Activated CD4-positive, alpha-beta T cell treated with anti-CD3 and anti-CD28 coated beads, Interleukin-2, amount 50 U/mL, for 48 hours (primary cell): ENCODE results near the gene PLEKHH1.

Experiments used
- DNase-seq, 2 experiments: peaks; one replicate each; pipeline ENCODE4 v3.0.0-alpha.2; 2020

PLEKHH1 gene

GRCh38 chr14:67569651-67570290 lies 36.7 kb downstream of the PLEKHH1 start:
- no peak for DNase-seq

DNA sequence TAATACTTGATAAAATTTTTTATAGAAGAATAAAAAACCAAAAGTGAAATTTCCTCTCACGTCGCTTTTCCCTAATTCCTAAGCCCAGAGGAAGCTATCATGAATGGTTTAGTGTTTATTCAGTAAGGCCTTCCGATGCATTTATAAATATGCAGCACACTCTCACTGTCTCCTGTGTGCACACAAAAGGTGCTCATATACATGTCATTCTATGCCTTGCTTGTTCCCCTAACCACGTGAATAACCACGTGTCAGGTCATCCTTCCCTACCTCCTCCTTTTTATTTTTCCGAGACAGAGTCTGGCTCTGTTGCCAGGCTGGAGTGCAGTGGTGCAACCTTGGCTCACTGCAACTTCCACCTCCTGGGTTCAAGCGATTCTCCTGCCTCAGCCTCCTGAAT lies 37.4 kb downstream of the PLEKHH1 start:
- DNase-seq = no peak

DNA sequence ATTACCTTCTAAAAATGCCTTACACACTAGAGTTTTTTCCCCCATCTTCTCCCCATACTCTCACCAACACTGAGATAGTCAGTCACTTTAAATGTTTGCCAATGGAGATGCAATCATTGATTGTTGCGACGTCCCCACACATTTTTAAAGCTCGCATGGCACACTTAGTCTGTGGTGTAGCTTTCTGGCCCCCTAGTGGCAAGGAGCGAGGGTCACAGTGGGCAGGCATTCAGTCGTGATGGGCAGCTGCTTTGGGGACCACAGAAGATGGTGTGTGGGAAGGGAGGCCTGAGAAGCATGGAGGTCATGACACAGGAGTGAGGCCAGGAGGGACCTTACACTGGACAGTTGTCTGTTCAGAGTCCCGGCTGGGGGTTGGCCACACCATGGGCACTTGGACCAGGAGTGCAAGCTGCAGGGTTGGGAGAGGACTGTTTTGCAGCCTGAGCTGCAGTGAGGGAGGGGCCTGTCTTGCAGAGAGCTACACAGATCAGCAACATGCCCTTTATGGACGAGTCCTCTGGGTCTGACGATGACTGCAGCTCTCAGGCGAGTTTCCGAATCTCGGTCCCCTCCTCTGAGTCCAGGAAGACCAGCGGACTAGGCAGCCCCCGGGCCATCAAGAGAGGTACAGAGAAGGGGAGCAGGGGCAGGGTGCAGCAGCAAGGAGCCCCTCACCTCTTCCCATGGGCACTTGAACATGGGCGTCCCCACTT lies 38.3 kb downstream of the PLEKHH1 start:
- peak; percentile 74 to 78 for DNase-seq

DNA sequence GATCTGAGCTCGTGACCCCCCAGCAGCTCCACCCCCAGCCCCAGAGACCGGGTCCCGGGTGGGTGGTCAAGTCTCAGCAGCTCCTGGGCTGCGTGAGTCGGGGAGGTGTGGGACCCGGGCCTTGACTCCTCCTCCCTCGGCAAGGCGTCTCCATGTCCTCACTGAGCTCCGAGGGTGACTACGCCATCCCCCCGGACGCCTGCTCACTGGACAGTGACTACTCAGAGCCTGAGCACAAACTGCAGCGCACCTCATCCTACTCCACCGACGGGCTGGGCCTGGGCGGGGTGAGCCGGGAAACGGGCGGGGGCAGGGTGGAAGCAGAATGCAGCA lies 38.9 kb downstream of the PLEKHH1 start:
- no peak for DNase-seq

DNA sequence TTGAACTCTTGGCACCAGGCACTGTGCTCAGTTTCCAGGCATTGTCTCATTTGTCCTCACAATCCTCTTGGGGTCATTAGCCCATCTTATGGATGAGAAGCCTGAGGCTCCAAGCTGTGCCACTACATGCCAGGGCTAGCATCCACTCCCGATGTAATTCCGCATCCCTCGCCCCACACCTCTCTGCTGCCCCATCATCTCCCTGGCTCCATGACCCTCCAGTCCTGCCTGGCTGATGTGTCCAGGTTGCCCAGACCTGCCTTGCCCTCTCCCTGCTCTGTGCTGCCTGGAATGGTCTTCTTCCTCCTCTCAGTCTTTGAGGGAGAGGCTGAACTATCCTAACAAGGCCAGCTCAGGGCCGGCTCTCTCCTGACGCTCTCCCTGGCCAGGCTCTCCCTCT lies 39.5 kb downstream of the PLEKHH1 start:
- DNase-seq = no peak

DNA sequence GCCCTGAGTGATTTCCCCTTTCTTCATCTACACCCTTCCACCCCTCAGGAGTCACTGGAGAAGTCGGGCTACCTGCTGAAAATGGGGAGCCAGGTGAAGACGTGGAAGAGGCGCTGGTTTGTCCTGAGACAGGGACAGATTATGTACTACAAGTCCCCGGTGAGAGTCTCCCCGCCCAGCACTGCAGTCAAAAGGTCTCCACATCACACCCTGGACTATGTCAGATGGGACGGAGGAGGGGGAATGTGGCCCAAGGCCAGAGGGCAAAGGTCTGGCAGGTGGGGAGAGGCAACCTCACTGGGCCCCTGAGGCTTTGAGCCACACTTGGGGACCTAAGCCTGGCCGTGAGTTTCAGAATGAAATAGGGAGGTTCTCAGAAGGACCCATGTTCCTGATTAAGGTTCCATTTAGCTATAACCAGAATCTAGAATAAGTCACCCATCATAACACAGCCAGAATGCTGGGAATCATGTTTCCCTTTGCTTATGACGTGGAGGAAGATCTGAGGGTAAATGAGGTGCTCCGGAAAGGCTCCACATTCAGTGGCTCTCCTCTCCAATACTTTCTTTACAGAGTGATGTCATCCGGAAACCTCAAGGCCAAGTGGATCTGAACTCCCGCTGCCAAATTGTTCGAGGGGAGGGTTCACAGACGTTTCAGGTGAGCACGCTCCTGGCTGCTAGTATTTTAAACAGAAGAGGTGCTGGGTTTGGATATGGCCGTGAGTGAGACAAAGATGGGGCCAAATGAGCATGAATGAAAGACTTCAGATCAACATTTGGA lies 40.3 kb downstream of the PLEKHH1 start:
- DNase-seq = no peak

GRCh38 chr14:67574156-67574555 lies 41.1 kb downstream of the PLEKHH1 start:
- no peak for DNase-seq

GRCh38 chr14:67574806-67575205 lies 41.7 kb downstream of the PLEKHH1 start:
- no peak for DNase-seq

DNA sequence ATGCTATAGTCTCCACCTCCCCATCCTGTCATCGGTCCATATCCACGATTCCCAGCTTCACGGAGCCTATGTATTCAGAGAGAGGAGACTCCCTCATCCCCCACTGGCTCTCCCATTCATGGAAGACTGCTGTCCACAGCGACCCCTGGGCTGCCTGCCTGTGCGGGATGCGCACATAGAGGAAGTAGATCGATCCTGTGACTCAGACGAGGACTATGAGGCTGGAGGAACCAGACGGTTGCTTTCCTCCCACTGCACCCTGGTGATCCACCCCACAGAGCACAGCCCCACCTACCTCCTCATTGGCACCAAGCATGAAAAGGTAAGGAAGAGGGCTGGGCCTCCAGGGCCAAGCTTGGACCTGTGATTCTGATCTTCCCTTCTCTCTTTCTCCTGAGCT lies 42.6 kb downstream of the PLEKHH1 start:
- no peak for DNase-seq

DNA sequence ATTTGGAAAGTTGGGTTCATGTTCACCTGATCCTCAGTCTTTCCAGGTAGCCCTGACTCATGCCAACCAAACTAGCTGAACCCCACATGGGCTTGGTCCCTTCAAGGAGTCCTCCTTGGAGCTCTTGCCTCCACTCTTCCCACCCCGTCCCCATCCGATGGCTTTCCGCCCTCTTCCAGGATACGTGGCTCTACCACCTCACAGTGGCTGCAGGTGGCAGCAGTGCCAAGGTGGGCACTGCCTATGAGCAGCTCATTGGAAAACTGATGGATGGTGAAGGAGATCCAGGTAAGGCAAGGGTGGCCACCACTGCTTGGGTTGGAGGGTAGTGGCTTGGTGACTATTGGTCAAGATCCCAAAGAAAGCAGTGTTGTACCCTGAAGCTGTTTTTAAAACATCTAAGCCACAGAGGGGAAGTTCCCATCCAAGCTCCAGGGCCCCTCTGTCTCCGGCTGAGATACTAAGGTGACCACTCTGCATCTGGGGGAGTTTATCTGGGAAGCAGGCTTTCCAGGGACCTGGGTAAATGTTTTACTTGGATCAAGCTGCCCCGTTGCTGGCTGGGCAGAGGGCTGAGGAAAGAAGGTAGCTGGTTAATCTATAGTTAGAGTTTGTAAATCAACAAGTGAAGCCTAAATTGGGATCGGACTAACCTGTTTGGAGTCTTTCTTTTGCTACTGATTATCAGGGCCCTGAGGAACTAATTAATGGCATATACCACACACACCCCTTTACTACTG lies 43.3 kb downstream of the PLEKHH1 start:
- no peak for DNase-seq

GRCh38 chr14:67577181-67577808 lies 44.2 kb downstream of the PLEKHH1 start:
- DNase-seq = no peak

GRCh38 chr14:67577909-67578749 lies 45.0 kb downstream of the PLEKHH1 start:
- DNase-seq = no peak

- DNase-seq = no peak
These were observed 46.0 kb downstream of the PLEKHH1 start for GRCh38 chr14:67579040-67579439.

DNA sequence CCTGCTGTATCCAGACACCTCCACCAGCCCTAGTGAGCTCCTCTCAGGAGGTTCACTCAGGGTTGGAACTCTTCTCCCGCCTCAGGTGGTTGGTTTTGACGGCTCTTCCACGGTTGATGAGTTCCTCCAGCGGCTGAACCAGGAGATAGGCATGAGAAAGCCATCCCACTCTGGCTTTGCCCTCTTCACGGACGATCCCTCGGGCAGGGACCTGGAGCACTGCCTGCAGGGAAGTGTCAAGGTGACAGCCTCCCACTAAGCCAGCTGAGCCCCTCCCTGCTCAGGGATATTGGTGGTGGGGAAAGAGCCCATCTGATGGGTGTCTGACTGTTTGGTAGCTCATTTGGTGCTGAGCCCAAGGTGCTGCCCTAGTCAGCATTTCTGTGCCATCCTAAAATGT lies 46.5 kb downstream of the PLEKHH1 start:
- no peak for DNase-seq

- no peak for DNase-seq
These were observed 47.5 kb downstream of the PLEKHH1 start for GRCh38 chr14:67580336-67581171.

- no peak for DNase-seq
These were observed 48.6 kb downstream of the PLEKHH1 start for GRCh38 chr14:67581643-67582042.

GRCh38 chr14:67582061-67582460 lies 49.0 kb downstream of the PLEKHH1 start:
- DNase-seq = no peak

- DNase-seq = peak; percentile 25 to 32
These were observed 50.9 kb downstream of the PLEKHH1 start for GRCh38 chr14:67583711-67584644.

- DNase-seq = no peak
These were observed 51.9 kb downstream of the PLEKHH1 start for GRCh38 chr14:67584978-67585377.

GRCh38 chr14:67586369-67586768 lies 53.3 kb downstream of the PLEKHH1 start:
- DNase-seq = no peak
